ENCODE measurements around the gene ABCB8. TPM values are rescaled to one million over a fixed set of nuclear protein-coding genes. Genes with fewer than 3 reads are reported as not detected.

Gene ABCB8
- total RNA-seq, 6 donors from 2014 or later = 38.3 to 58.7 (median 42.5) TPM

DNA sequence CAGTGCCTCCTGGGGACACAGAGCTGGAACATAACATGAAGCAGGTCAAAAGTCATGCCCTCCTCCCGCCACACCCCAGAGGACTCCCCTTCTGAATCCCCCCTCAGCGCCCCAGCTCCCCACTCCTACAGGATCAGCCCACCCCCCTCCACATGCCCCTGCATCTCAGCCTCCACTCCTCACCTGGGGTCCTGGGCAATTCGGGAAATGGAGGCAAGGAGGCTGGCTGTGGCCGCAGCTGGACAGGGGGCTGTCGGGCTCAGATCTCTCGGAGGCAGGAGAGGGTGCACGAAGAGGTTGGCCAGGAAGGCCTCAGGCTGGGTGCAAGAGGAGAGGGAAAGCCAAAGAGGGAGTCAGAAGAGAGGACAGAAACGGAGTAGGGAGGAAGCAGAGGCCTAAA is 11.7 kb upstream of the ABCB8 start:
- 81 to 85% methylated on average over 7 of the region's 8 CpGs for WGBS, 2 donors

DNA sequence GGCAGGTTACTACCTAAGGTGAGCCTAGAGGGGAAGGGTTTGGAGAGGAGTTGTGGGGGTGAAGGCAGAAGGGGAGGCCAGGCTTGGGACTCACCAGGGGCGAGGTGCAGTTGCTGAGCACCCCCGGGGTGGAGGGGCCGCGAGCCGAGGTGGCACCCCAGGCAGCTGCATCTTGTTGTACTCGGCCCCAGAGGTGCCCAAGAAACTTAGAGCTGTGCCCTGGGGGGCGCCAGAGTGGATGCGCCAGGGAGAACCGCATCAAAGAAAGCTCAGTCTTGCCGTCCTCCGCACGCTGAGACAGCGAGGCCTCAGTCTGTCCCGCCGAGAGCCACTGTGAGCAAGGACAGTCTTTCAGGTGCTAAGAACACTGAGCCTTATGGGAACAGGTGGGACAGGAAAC is 11.3 kb upstream of the ABCB8 start:
- Histone ChIP-seq H3K4me3 (no peak overlapping the region), H3K4me1 (peaks cover 23 to 44% (median 36%) of the 10 kb centered on the region in 4 donors), H3K36me3 (peaks cover 0 to 5% (median 0%) of the 10 kb centered on the region in 4 donors), H3K27ac (no peak overlapping the region), H3K9me3 (no peaks in the 10 kb centered on the region), H3K27me3 (peaks cover 0 to 34% (median 14%) of the 10 kb centered on the region in 4 donors)
- WGBS, 2 donors = 86 to 90% methylated on average over 14 to 15 of the region's 15 CpGs
- DNase-seq (peak in 1 of 2 donors; percentile 70), ATAC-seq (ENCODE audit: low FRiP score in 2 of 2) (no peak)
- TF ChIP-seq POLR2A (IDR thresholded peaks at IDR 0.05) (no peak), EP300 (IDR thresholded peaks at IDR 0.05) (no peak), POLR2AphosphoS5 (IDR thresholded peaks at IDR 0.05) (no peak)
- TF ChIP-seq, protein P1, sequence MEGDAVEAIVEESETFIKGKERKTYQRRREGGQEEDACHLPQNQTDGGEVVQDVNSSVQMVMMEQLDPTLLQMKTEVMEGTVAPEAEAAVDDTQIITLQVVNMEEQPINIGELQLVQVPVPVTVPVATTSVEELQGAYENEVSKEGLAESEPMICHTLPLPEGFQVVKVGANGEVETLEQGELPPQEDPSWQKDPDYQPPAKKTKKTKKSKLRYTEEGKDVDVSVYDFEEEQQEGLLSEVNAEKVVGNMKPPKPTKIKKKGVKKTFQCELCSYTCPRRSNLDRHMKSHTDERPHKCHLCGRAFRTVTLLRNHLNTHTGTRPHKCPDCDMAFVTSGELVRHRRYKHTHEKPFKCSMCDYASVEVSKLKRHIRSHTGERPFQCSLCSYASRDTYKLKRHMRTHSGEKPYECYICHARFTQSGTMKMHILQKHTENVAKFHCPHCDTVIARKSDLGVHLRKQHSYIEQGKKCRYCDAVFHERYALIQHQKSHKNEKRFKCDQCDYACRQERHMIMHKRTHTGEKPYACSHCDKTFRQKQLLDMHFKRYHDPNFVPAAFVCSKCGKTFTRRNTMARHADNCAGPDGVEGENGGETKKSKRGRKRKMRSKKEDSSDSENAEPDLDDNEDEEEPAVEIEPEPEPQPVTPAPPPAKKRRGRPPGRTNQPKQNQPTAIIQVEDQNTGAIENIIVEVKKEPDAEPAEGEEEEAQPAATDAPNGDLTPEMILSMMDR (IDR thresholded peaks at IDR 0.05) = no peak

More for the DNA sequence above, 11.7 kb upstream of the ABCB8 start:
- Histone ChIP-seq H3K4me3 (no peak overlapping the region), H3K27me3 (peaks cover 0 to 34% (median 14%) of the 10 kb centered on the region in 4 donors), H3K9me3 (no peaks in the 10 kb centered on the region), H3K27ac (no peak overlapping the region), H3K36me3 (peaks cover 0 to 5% (median 0%) of the 10 kb centered on the region in 4 donors), H3K4me1 (peaks cover 23 to 46% (median 37%) of the 10 kb centered on the region in 4 donors)
- DNase-seq (no peak), ATAC-seq (ENCODE audit: low FRiP score in 2 of 2) (no peak)
- TF ChIP-seq POLR2A (IDR thresholded peaks at IDR 0.05) (no peak), POLR2AphosphoS5 (IDR thresholded peaks at IDR 0.05) (no peak), EP300 (IDR thresholded peaks at IDR 0.05) (no peak)
- TF ChIP-seq, protein P1 (IDR thresholded peaks at IDR 0.05) = no peak

- Histone ChIP-seq H3K27me3 (peaks cover 0 to 34% (median 14%) of the 10 kb centered on the region in 4 donors), H3K36me3 (peaks cover 0 to 5% (median 0%) of the 10 kb centered on the region in 4 donors), H3K27ac (no peak overlapping the region), H3K9me3 (no peaks in the 10 kb centered on the region), H3K4me3 (peak overlapping the region in 2 of 4 donors; percentile 18 to 35), H3K4me1 (peaks cover 23 to 38% (median 34%) of the 10 kb centered on the region in 4 donors)
- ATAC-seq (ENCODE audit: low FRiP score in 2 of 2) (no peak), DNase-seq (no peak)
- 40 to 100% methylated on average over 1 to 13 of the region's 13 CpGs for WGBS, 2 donors
- TF ChIP-seq POLR2AphosphoS5 (IDR thresholded peaks at IDR 0.05) (no peak), POLR2A (IDR thresholded peaks at IDR 0.05) (no peak)
These were observed 10.8 kb upstream of the ABCB8 start for GRCh38 chr7:151017370-151017952.

GRCh38 chr7:151017953-151018420 is 10.3 kb upstream of the ABCB8 start:
- peak; percentile 57 to 96 for DNase-seq

More at GRCh38 chr7:151017953-151018420, 10.3 kb upstream of the ABCB8 start:
- Histone ChIP-seq H3K27ac (no peak overlapping the region), H3K36me3 (peaks cover 0 to 5% (median 0%) of the 10 kb centered on the region in 4 donors), H3K27me3 (peaks cover 0 to 34% (median 14%) of the 10 kb centered on the region in 4 donors), H3K4me1 (peaks cover 23 to 34% (median 31%) of the 10 kb centered on the region in 4 donors), H3K9me3 (no peaks in the 10 kb centered on the region), H3K4me3 (peak overlapping the region in 3 of 4 donors; percentile 18 to 35 (median 35))
- TF ChIP-seq, protein P1 (IDR thresholded peaks at IDR 0.05) = peak; percentile 87 to 94 (median 90)
- TF ChIP-seq POLR2A (IDR thresholded peaks at IDR 0.05) = no peak
- TF ChIP-seq EP300 (IDR thresholded peaks at IDR 0.05) = no peak
- WGBS, 2 donors = 5 to 8% methylated on average over 23 to 24 of the region's 34 CpGs
- peak; percentile 68 to 79 for ATAC-seq (ENCODE audit: low FRiP score in 2 of 2)

All from upper lobe of left lung (tissue), 6 donors.